ENCODE data around the gene RALGAPA1. TPM values are rescaled to one million over a fixed set of nuclear protein-coding genes. Genes with fewer than 3 reads are reported as not detected.

Gene RALGAPA1
- total RNA-seq, 1 experiment from 2014 or later = 31.7 TPM

DNA sequence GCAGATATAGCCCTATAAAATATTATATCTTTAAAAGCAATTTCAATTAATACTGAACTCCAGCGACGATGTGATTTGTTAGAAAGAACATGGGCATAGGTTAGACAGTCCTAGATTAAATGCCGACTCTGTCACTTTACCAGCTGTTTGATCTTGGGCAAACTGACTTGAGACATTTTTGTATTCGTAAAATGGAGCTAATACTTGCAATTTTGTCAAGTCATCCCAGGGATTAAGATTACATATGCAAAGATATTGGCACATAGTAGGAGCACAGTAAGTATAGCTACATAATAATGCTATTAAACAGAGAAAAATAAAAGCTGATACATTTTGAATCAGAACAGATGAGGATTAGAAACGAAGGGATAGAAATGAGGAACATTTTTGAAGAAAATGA, 266.1 kb downstream of the RALGAPA1 start (continued):
- TF ChIP-seq, protein P1, sequence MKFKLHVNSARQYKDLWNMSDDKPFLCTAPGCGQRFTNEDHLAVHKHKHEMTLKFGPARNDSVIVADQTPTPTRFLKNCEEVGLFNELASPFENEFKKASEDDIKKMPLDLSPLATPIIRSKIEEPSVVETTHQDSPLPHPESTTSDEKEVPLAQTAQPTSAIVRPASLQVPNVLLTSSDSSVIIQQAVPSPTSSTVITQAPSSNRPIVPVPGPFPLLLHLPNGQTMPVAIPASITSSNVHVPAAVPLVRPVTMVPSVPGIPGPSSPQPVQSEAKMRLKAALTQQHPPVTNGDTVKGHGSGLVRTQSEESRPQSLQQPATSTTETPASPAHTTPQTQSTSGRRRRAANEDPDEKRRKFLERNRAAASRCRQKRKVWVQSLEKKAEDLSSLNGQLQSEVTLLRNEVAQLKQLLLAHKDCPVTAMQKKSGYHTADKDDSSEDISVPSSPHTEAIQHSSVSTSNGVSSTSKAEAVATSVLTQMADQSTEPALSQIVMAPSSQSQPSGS (CRISPR knock-in tag; IDR thresholded peaks at IDR 0.05; ENCODE audit: borderline replicate concordance, low read depth) = no peak
- TF ChIP-seq, protein P2, sequence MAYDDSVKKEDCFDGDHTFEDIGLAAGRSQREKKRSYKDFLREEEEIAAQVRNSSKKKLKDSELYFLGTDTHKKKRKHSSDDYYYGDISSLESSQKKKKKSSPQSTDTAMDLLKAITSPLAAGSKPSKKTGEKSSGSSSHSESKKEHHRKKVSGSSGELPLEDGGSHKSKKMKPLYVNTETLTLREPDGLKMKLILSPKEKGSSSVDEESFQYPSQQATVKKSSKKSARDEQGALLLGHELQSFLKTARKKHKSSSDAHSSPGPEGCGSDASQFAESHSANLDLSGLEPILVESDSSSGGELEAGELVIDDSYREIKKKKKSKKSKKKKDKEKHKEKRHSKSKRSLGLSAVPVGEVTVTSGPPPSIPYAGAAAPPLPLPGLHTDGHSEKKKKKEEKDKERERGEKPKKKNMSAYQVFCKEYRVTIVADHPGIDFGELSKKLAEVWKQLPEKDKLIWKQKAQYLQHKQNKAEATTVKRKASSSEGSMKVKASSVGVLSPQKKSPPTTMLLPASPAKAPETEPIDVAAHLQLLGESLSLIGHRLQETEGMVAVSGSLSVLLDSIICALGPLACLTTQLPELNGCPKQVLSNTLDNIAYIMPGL (CRISPR knock-in tag; IDR thresholded peaks at IDR 0.05) = no peak
- TF ChIP-seq, protein P3, sequence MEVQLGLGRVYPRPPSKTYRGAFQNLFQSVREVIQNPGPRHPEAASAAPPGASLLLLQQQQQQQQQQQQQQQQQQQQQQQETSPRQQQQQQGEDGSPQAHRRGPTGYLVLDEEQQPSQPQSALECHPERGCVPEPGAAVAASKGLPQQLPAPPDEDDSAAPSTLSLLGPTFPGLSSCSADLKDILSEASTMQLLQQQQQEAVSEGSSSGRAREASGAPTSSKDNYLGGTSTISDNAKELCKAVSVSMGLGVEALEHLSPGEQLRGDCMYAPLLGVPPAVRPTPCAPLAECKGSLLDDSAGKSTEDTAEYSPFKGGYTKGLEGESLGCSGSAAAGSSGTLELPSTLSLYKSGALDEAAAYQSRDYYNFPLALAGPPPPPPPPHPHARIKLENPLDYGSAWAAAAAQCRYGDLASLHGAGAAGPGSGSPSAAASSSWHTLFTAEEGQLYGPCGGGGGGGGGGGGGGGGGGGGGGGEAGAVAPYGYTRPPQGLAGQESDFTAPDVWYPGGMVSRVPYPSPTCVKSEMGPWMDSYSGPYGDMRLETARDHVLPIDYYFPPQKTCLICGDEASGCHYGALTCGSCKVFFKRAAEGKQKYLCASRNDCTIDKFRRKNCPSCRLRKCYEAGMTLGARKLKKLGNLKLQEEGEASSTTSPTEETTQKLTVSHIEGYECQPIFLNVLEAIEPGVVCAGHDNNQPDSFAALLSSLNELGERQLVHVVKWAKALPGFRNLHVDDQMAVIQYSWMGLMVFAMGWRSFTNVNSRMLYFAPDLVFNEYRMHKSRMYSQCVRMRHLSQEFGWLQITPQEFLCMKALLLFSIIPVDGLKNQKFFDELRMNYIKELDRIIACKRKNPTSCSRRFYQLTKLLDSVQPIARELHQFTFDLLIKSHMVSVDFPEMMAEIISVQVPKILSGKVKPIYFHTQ (CRISPR knock-in tag; IDR thresholded peaks at IDR 0.05) = no peak
- TF ChIP-seq, protein P4, sequence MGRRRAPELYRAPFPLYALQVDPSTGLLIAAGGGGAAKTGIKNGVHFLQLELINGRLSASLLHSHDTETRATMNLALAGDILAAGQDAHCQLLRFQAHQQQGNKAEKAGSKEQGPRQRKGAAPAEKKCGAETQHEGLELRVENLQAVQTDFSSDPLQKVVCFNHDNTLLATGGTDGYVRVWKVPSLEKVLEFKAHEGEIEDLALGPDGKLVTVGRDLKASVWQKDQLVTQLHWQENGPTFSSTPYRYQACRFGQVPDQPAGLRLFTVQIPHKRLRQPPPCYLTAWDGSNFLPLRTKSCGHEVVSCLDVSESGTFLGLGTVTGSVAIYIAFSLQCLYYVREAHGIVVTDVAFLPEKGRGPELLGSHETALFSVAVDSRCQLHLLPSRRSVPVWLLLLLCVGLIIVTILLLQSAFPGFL (CRISPR knock-in tag; IDR thresholded peaks at IDR 0.05; ENCODE audit: borderline replicate concordance) = no peak
- no peak for TF ChIP-seq MYBL2 (CRISPR knock-in tag; IDR thresholded peaks at IDR 0.05)
- TF ChIP-seq MXD4 (CRISPR knock-in tag; IDR thresholded peaks at IDR 0.05; ENCODE audit: borderline replicate concordance) = no peak
- TF ChIP-seq, protein P5, sequence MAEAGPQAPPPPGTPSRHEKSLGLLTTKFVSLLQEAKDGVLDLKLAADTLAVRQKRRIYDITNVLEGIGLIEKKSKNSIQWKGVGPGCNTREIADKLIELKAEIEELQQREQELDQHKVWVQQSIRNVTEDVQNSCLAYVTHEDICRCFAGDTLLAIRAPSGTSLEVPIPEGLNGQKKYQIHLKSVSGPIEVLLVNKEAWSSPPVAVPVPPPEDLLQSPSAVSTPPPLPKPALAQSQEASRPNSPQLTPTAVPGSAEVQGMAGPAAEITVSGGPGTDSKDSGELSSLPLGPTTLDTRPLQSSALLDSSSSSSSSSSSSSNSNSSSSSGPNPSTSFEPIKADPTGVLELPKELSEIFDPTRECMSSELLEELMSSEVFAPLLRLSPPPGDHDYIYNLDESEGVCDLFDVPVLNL (CRISPR knock-in tag; IDR thresholded peaks at IDR 0.05; ENCODE audit: borderline replicate concordance, low read depth) = no peak
- no peak for TF ChIP-seq CREB1 (CRISPR knock-in tag; IDR thresholded peaks at IDR 0.05)
- TF ChIP-seq, protein P6, sequence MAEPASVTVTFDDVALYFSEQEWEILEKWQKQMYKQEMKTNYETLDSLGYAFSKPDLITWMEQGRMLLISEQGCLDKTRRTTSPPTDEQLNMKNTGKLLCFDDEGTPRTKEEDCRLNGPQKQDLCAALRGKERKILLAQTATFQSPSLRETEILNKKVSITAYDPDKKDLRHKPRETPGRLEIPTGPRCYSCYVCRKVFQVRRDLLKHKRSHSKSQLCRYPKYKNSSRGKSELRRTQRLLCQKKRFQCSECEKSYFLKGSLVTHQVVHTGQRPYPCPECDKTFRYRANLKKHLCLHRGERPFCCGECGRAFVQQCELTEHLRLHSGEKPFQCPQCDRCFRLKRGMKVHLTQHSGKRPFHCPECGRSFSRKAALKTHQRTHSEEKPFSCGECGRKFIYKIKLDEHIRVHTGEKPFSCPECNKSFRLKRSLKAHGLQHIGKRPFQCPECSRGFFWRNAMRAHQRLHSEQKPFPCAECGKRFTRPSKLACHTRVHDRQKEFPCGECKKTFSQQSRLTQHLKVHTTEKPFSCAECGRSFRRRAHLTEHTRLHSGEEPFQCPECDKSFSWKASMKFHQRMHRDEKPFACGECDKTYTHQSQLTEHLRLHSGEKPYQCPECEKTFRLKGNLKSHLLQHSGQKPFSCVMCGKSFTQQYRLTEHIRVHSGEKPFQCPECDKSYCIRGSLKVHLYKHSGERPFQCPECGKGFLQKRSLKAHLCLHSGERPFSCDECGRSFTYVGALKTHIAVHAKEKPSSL (CRISPR knock-in tag; conservative IDR thresholded peaks at IDR 0.05) = no peak

DNA sequence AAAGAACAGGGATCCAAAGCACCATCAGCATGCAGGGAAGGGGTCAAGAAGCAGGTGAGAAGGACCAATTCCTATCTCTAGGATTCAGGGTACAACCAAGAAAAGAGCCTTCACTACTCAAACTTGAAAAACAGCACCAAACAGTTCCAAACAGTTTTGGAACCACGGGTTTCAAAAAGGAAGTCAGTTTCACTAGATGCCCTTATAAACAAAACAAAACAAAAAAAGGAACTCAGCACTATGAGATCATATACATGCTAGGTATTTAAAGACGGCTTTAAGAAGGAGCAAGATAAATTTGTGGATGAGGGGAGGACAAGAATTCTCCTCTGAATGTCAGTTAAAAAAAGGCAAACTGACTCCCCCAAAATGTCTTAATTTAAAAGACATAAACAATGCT, 269.1 kb downstream of the RALGAPA1 start:
- Mint-ChIP-seq H3K9me3 (no peaks in the 10 kb centered on the region), H3K36me3 (no peaks in the 10 kb centered on the region), H3K27me3 (ENCODE audit: low read depth) (peaks cover 32% of the 10 kb centered on the region), H3K27ac (no peak overlapping the region), H3K4me1 (peaks cover 6% of the 10 kb centered on the region), H3K4me3 (no peak overlapping the region)
- no peak for ATAC-seq
- ChIA-PET CTCF (no interaction called here), POLR2A (no interaction called here)
- no peak for DNase-seq (ENCODE audit: low spot score)
- TF ChIP-seq, protein P7, sequence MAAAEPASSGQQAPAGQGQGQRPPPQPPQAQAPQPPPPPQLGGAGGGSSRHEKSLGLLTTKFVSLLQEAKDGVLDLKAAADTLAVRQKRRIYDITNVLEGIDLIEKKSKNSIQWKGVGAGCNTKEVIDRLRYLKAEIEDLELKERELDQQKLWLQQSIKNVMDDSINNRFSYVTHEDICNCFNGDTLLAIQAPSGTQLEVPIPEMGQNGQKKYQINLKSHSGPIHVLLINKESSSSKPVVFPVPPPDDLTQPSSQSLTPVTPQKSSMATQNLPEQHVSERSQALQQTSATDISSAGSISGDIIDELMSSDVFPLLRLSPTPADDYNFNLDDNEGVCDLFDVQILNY (CRISPR knock-in tag; IDR thresholded peaks at IDR 0.05) = no peak
- TF ChIP-seq, protein P8, sequence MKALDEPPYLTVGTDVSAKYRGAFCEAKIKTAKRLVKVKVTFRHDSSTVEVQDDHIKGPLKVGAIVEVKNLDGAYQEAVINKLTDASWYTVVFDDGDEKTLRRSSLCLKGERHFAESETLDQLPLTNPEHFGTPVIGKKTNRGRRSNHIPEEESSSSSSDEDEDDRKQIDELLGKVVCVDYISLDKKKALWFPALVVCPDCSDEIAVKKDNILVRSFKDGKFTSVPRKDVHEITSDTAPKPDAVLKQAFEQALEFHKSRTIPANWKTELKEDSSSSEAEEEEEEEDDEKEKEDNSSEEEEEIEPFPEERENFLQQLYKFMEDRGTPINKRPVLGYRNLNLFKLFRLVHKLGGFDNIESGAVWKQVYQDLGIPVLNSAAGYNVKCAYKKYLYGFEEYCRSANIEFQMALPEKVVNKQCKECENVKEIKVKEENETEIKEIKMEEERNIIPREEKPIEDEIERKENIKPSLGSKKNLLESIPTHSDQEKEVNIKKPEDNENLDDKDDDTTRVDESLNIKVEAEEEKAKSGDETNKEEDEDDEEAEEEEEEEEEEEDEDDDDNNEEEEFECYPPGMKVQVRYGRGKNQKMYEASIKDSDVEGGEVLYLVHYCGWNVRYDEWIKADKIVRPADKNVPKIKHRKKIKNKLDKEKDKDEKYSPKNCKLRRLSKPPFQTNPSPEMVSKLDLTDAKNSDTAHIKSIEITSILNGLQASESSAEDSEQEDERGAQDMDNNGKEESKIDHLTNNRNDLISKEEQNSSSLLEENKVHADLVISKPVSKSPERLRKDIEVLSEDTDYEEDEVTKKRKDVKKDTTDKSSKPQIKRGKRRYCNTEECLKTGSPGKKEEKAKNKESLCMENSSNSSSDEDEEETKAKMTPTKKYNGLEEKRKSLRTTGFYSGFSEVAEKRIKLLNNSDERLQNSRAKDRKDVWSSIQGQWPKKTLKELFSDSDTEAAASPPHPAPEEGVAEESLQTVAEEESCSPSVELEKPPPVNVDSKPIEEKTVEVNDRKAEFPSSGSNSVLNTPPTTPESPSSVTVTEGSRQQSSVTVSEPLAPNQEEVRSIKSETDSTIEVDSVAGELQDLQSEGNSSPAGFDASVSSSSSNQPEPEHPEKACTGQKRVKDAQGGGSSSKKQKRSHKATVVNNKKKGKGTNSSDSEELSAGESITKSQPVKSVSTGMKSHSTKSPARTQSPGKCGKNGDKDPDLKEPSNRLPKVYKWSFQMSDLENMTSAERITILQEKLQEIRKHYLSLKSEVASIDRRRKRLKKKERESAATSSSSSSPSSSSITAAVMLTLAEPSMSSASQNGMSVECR (CRISPR knock-in tag; IDR thresholded peaks at IDR 0.05; ENCODE audit: borderline replicate concordance) = no peak
- TF ChIP-seq ZNF263 (CRISPR knock-in tag; IDR thresholded peaks at IDR 0.05; ENCODE audit: low read depth) (no peak), ZNF232 (CRISPR knock-in tag; IDR thresholded peaks at IDR 0.05) (no peak), IRF2 (CRISPR knock-in tag; IDR thresholded peaks at IDR 0.05; ENCODE audit: borderline replicate concordance, low read depth) (no peak), CREM (CRISPR knock-in tag; IDR thresholded peaks at IDR 0.05) (no peak), GABPB1 (CRISPR knock-in tag; IDR thresholded peaks at IDR 0.05) (no peak)
- TF ChIP-seq, protein P9, sequence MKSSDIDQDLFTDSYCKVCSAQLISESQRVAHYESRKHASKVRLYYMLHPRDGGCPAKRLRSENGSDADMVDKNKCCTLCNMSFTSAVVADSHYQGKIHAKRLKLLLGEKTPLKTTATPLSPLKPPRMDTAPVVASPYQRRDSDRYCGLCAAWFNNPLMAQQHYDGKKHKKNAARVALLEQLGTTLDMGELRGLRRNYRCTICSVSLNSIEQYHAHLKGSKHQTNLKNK (CRISPR knock-in tag; IDR thresholded peaks at IDR 0.05) = no peak
- TF ChIP-seq, protein P10, sequence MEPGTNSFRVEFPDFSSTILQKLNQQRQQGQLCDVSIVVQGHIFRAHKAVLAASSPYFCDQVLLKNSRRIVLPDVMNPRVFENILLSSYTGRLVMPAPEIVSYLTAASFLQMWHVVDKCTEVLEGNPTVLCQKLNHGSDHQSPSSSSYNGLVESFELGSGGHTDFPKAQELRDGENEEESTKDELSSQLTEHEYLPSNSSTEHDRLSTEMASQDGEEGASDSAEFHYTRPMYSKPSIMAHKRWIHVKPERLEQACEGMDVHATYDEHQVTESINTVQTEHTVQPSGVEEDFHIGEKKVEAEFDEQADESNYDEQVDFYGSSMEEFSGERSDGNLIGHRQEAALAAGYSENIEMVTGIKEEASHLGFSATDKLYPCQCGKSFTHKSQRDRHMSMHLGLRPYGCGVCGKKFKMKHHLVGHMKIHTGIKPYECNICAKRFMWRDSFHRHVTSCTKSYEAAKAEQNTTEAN (CRISPR knock-in tag; IDR thresholded peaks at IDR 0.05) = no peak

Data from WTC11 (cell line).